DND-41 (cell line): ENCODE results near the gene DOCK3.

ENCODE experiments used
- ATAC-seq: fragments of 200-7000 bp; cut with Tn5 transposase; 3 replicates; pipeline ENCODE4 v1.9.1; 2021; ENCODE audit warnings: low read depth; ENCODE audit not compliant: insufficient read depth
- DNase-seq: peaks from one replicate; pipeline ENCODE4 v3.0.0-alpha.2; 2020
- H2AFZ ChIP-seq: 2 replicates; pipeline ENCODE4 v1.6.0; 2012; ENCODE audit warnings: low read depth, low read length
- H3K27ac ChIP-seq: 2 replicates; pipeline ENCODE4 v1.5.1; 2012; ENCODE audit warnings: low read length, inconsistent platforms
- H3K27me3 ChIP-seq: fragments of 200-600 bp; sonication (generic); 2 replicates; pipeline ENCODE4 v1.6.0; 2012; ENCODE audit warnings: low read length, mild to moderate bottlenecking, inconsistent platforms; ENCODE audit not compliant: insufficient read depth, poor library complexity
- H3K36me3 ChIP-seq: 2 replicates; pipeline ENCODE4 v1.5.1; 2012; ENCODE audit warnings: low read length, inconsistent platforms; ENCODE audit not compliant: insufficient read depth
- H3K4me1 ChIP-seq: 2 replicates; pipeline ENCODE4 v1.5.1; 2012; ENCODE audit warnings: mild to moderate bottlenecking, low read length; ENCODE audit not compliant: insufficient read depth
- H3K4me2 ChIP-seq: 2 replicates; pipeline ENCODE4 v1.6.0; 2012; ENCODE audit warnings: mild to moderate bottlenecking, moderate library complexity, low read length, inconsistent platforms; ENCODE audit not compliant: insufficient read depth
- H3K4me3 ChIP-seq, 2 experiments: fragments of 200-600 bp in 1 of 2; shearing (Covaris generic) in 1 of 2; 2 replicates each; pipeline ENCODE4 v1.5.1; 2012 to 2016; ENCODE audit warnings: inconsistent platforms in 2 of 2, low read length in 2 of 2, mild to moderate bottlenecking in 2 of 2, low read depth in 1 of 2, moderate library complexity in 1 of 2
- H3K79me2 ChIP-seq: 2 replicates; pipeline ENCODE4 v1.6.0; 2012; ENCODE audit warnings: low read length, inconsistent platforms; ENCODE audit not compliant: insufficient read depth
- H3K9ac ChIP-seq: 2 replicates; pipeline ENCODE4 v1.6.0; 2012; ENCODE audit warnings: low read depth, mild to moderate bottlenecking, inconsistent platforms, low read length, moderate library complexity
- H3K9me3 ChIP-seq: 2 replicates; pipeline ENCODE4 v1.5.1; 2012; ENCODE audit warnings: low read length, moderate library complexity, mild to moderate bottlenecking, inconsistent platforms; ENCODE audit not compliant: insufficient read depth, severe bottlenecking
- H4K20me1 ChIP-seq: 2 replicates; pipeline ENCODE4 v1.6.0; 2012; ENCODE audit warnings: low read length; ENCODE audit not compliant: insufficient read depth
- CTCF ChIP-seq: IDR thresholded peaks from 2 replicates; pipeline ENCODE4 v1.5.1; 2012; ENCODE audit warnings: borderline replicate concordance, low read length, moderate library complexity, mild to moderate bottlenecking; ENCODE audit not compliant: poor library complexity, severe bottlenecking; ENCODE audit errors: extremely low read depth
- EZH2 ChIP-seq: IDR thresholded peaks from 3 replicates; pipeline ENCODE4 v1.6.1; 2012; ENCODE audit warnings: borderline replicate concordance, low read depth, mild to moderate bottlenecking, moderate library complexity, low read length, inconsistent platforms; ENCODE audit not compliant: severe bottlenecking

The DOCK3 gene

GRCh38 chr3:50674349-50675178 is at the start of gene DOCK3:
DOCK3 (plus strand) TSS chr3:50674927; CDS start chr3:50675264, 337 bp downstream.
- no peak within 1 kb of the TSS for H3K4me2 ChIP-seq

GRCh38 chr3:50625231-50626182 is 49.2 kb upstream of the DOCK3 start:
- peaks cover 90% of the 10 kb centered on the region for H3K36me3 ChIP-seq
- peak overlapping the region; percentile 56 for H3K4me2 ChIP-seq
- DNase-seq (peak; percentile 56), ATAC-seq (no peak)
- no peaks in the 10 kb centered on the region for H3K27me3 ChIP-seq
- TF ChIP-seq EZH2 (no peak), CTCF (no peak)
- H3K79me2 ChIP-seq, result peaks cover 99% of the 10 kb centered on the region
- H4K20me1 ChIP-seq, result peaks cover 53% of the 10 kb centered on the region
- peaks cover 100% of the 10 kb centered on the region for H3K4me1 ChIP-seq
- peak overlapping the region; percentile 56 for H3K9ac ChIP-seq
- peak overlapping the region in 1 of 2 experiments; percentile 45; a peak in 2 of 4 replicates for H3K4me3 ChIP-seq
- H2AFZ ChIP-seq, result no peak overlapping the region
- H3K27ac ChIP-seq, result peak overlapping the region; percentile 98
- no peaks in the 10 kb centered on the region for H3K9me3 ChIP-seq

More at GRCh38 chr3:50674349-50675178, at the start of gene DOCK3:
- ATAC-seq, result peak; percentile 60; the same call in 2 of the 3 replicates
- H3K36me3 ChIP-seq, result no peaks in the 10 kb centered on the region
- no peaks in the 10 kb centered on the region for H3K9me3 ChIP-seq
- H4K20me1 ChIP-seq, result no peaks in the 10 kb centered on the region
- no peak within 1 kb of the TSS for H2AFZ ChIP-seq
- no peaks in the 10 kb centered on the region for H3K79me2 ChIP-seq
- no peak within 1 kb of the TSS for H3K4me3 ChIP-seq
- no peaks in the 10 kb centered on the region for H3K4me1 ChIP-seq
- peaks cover 56% of the 10 kb centered on the region for H3K27me3 ChIP-seq
- H3K27ac ChIP-seq, result no peak within 1 kb of the TSS
- TF ChIP-seq CTCF (no peak), EZH2 (no peak)
- no peak for DNase-seq
- H3K9ac ChIP-seq, result no peak within 1 kb of the TSS

GRCh38 chr3:50626401-50626800 is 48.3 kb upstream of the DOCK3 start:
- DNase-seq, result peak; percentile 86
- Histone ChIP-seq H3K36me3 (peaks cover 93% of the 10 kb centered on the region), H3K9ac (peak overlapping the region; percentile 56), H3K4me3 (peak overlapping the region in 1 of 2 experiments; percentile 9; a peak in 1 of 4 replicates), H3K27ac (peak overlapping the region; percentile 98), H2AFZ (no peak overlapping the region), H3K4me1 (peaks cover 100% of the 10 kb centered on the region), H3K4me2 (peak overlapping the region; percentile 56), H3K9me3 (no peaks in the 10 kb centered on the region), H4K20me1 (peaks cover 62% of the 10 kb centered on the region), H3K27me3 (no peaks in the 10 kb centered on the region), H3K79me2 (peaks cover 100% of the 10 kb centered on the region)
- TF ChIP-seq EZH2, result no peak
- peak; percentile 50 for TF ChIP-seq CTCF
- ATAC-seq, result peak; percentile 64
